GM19240 (cell line): ENCODE results near the gene CST7.
"Not testable (repeated sequence)": the region's sequence is repeated elsewhere in the genome, so short reads cannot be mapped to it uniquely, and the experiment has no call there.

Source experiments
- DNase-seq: peaks from one replicate; pipeline ENCODE4 v3.0.0; 2011; ENCODE audit warnings: low spot score; ENCODE audit not compliant: insufficient read length

The CST7 gene, protein sequence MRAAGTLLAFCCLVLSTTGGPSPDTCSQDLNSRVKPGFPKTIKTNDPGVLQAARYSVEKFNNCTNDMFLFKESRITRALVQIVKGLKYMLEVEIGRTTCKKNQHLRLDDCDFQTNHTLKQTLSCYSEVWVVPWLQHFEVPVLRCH

DNA sequence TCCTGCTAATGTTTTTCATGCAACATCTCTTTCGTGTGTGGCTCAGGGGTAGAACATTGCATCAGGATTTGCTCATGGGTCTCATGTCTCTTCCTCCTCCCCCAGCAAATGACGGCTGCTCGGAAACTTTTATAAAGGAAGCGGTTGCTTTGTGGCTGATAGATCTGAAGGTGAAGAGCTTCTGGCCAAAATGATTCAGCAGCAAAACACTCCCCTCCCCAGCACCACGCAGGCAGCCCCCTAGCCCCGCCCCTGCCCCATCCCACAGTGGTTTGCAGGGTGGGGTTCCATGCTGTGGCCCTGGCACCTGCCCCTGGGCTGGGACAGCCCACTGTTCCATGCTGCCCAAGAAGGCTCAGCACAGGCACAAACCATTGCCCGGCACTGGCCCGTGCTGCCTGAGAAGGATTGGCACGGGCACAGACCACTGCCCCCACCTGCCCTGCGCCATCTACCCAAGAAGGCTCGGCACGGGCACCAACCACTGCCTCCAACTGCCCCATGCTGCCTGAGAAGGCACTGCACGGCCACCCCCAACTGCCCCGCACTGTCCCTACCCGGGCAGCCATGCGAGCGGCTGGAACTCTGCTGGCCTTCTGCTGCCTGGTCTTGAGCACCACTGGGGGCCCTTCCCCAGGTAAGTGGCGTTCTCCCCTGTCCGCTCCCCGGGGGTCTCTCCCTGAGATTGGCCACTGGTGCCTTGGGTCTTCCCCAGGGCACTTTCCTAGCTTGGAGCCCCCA lies at the start of gene CST7:
TSS of gene CST7 (plus strand) at position 331 of the 741 bp plus-strand sequence. CDS start at position 568, 237 bp downstream.
- no peak for DNase-seq

DNA sequence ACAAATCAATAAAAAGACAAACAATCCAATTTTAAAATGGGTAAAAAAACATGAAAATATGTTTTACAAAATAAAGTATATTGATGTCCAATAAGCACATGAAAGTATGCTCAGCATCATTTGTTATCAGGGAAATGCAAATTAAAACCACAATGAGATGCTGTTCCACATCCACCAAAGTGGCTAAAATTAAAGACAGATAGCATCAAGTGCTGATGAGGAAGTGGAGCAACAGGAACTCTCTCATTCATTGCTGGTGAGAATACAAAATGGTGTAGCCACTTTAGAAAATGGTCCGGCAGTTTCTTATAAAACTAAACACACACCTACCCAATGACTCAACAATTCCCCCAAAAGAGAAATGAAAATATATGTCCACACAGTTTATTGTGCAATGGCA lies 42.3 kb upstream of the CST7 start:
- no peak for DNase-seq

DNA sequence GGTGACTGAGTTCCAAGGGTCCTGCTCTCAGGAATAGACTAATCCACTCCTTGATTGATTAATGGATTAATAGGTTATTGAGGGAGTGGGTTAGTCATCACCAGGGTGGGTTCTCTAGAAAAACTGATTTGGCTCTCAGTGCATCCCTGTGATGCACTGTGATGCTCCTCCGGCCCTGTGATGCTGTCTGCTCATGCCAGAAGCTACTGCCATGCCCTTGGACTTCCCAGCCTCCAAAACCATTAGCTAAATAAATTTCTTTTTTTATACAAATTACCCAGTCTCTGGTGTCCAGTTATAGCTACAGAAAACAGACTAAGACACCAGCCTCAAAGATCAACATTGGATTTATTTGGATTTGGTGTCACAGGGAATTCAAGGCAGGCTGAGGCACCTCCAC lies 40.4 kb upstream of the CST7 start:
- DNase-seq, result no peak

DNA sequence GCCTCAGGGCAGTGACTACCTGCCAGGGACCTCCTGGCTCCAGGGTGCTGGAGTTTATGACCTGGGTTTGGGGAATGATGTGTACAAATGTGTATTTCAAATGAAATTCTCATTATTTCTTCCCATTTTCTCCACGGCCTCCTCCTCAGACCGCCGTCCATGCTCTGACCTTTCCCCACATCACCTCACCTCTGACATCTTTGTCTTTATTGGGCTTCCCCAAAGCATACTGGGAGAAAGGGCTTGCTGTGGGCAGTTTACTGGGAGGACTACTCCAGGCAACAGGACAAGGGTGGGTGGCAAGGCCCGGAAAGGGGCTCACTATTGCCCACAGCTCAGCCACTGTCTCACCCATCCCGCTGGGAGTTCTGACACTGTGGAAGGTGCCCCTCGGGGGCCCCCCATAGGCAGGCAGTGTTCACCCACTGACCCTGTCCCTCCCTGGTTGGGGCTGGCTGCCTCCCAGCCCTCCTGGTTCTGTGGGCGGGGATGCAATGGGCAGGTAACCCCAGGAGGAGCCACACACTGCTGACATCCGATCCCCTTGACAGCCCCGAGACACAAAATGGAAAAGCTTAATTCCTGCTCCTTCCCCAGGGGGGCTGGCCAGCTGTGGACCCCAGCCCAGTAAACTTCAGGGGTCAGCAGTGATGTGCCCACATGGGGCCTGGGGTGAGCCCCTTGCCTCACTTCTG lies 39.8 kb upstream of the CST7 start:
- DNase-seq, result no peak

DNA sequence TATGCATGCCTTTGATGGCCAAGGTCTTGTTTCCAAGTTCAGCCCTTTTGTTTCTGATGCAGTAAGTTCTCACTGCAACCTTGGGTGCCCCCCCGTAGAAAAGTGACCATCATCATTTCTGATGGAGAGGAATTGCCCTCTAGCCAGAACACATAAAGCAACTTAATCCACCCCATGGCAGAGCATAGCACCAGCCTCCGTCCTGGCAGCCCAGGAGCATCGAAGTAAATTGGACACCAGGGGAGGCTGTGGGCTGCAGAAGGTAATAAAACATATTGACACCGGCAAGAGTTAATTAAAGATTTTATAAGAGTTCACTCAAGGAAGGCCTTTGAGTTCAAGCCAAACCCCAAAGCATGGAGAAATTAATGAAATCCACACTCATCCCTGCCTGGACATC lies 39.2 kb upstream of the CST7 start:
- no peak for DNase-seq

DNA sequence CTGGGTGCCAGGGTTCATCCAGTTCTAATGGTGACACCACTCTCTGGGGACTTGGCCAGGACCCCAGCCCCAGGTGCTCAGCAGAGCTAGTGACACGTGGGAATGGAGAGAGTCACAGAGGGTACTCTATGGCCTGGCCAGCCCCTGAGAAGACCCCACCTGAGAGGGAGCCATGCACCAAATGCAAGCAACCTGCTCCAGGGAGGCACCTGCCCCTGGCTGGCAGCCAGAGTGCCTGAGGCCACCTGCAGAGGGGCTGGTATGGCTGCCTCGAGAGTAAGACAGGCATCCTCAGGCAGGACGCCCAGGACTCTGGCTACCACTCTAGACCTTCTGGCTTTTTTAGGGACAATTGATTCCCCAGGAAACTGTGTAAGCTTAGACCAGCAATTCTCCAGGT lies 38.6 kb upstream of the CST7 start:
- DNase-seq, result no peak

DNA sequence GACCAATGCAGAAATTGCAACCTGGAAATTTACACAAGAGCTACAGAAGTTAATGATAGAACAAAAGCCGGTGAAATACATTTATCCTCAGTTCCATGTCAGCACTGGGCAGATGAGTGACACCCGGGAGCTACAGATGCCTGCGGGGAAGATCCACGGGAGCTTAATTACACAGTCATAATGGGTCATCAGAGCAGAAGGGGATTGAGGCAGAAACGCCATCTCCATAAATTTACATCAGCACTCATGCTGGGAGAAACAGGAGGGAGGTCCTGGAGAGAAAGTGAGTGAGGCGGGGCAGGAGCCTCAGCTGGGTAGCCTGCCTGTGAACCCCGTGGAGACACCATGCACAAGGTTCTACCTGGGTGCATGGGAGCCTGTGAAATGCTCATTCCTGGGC lies 37.6 kb upstream of the CST7 start:
- DNase-seq, result no peak

DNA sequence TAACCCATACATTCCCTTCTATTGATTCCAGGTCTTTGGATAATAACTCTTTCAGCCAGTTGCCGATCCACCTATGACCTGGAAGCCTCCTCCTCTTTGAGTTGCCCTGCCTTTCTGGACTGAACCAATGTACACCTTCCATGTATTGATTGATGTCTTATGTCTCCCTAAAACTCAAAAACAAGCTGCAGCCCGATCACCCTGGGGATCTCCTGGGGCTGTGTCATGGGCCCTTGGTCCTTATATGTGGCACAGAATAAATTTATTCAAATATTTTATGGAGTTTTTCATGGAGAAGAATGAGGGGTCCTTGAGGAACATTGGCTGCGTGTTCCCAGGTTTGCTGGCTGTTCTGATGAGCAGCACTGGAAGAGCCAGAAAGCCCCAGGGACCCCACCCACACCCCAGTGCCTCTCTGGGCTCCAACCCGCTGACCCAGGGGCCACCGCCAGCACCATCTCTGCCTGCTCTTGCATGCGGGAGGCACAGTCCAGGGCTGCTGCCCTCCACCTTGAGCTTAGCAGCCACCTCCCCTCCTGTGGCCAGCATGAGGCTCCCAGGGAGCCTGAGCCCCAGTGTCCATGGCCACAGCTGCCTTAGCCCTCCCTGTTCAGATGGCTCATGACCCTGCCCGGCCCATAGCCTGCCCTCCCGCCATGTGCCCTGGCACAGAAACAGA lies 36.5 kb upstream of the CST7 start:
- no peak for DNase-seq

DNA sequence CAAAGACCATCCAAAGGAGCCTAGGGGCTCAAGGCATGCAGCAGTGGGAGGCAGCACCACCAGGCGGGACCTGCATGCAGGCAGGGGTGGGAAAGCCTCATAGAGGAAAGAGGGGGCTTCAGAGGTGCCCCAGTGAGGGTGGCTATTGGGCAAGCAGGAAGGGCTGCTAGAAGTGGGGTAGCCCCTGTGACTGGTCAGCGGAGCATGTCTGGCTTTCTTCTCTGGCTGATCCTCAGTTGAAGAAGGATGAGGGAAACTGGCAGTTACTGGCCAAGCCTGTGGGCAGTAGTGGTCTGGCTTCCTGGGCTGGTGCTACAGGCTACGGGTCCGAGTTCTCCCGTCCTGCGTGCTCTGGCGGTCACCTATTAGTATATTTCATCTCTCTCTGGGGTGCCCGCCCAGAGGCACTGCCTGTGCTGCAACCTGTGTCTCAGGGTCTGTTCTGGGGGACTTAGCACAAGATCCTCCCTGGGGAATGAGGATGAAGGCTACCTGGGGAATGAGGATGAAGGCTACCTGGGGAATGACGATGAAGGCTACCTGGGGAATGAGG lies 35.9 kb upstream of the CST7 start:
- DNase-seq, result no peak

DNA sequence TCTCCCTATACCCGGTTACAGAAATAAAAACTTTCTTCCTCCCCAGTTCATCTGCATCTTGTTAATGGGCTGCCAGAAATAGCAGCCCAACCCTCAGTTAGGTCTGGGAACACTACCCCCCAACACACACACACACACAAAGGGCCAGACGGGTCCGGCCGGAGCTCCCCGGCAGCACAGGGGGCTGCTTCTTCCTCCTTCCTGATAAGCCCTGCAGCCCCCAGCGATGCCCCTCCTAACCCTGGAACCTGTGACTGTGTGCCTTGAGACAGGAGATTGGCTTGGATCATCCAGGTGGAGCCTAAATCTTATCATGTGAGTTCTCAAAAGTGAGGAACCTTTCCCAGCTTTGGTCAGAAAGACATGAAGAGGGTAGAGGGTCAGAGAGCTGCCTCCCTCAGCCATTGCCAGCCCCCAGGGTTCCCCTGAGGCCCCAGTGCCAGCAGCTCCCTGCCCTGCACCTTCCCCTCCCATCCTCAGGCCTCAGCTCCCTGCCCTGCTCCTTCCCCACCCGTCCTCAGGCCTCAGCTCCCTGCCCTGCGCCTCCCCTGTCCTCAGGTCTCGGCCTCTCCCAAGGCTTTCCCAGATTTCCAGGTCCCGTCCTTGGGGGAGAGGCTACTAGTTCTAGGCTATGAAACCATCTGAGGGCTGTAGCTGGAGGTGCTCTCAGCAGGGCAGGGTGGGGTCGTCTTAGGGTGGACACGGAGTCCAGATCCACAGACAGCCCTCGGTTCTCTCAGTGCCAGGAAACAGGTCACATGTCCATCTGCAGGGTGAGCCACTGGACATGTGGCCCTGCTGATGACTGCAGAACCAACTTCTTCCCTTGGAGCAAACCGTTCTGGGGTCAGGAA lies 34.5 kb upstream of the CST7 start:
- DNase-seq, result no peak

DNA sequence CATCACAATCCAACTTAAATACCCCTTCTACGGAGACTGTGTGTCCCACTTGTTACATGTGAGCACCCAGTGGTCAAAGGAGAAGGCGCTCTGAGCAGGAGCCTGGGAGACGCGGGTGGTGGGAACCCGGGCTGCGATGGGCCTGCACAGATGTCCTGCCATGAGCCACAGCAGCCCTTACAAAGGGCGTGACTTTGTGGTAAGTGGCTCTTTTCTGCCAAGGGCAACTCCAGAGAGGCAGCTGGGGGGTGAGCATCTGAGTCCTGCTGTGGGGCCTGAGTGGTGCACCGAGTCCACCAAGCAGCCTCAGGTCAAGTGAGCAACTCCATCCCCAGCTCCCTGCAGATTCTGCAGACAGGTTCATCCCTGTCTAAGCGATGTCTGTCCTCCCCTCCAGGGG lies 33.6 kb upstream of the CST7 start:
- DNase-seq, result no peak

DNA sequence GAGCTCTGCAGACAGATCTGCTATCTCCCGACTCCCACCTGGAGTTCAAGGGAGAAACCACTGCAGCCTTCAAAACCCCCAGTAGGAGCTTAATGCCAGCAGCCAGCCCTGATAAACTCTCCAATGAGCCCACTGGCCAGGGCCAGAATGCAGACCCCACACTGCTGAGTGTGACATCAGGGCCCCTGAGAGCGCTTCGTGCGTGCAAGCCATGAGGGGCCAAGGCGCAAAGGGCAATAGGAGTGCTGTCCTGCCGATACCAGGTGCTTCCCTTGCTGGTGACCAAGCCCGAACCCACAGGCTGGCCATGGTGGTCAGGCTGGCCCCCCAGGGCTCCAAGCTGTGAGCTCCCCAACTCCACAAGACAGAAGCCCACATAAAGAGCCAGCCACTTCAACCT lies 33.2 kb upstream of the CST7 start:
- no peak for DNase-seq

DNA sequence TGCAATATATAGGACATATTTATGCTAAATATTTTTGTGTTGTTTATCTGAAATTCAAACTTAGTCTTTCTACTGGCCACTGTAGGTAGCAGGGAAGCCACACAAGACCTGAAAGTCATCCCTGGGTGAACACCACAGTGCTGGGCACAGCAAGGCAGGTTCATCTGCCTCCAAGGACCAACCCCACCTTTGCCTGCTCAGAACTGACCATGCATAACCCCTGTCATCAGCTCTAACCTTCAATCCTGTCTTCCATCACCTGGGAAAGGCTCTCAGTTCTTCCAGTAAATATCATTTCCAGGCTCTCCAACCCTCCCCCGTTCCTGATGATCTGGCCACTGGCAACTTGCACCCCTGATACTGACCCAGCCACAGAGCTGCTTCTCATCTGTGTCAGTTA lies 32.7 kb upstream of the CST7 start:
- DNase-seq, result no peak

DNA sequence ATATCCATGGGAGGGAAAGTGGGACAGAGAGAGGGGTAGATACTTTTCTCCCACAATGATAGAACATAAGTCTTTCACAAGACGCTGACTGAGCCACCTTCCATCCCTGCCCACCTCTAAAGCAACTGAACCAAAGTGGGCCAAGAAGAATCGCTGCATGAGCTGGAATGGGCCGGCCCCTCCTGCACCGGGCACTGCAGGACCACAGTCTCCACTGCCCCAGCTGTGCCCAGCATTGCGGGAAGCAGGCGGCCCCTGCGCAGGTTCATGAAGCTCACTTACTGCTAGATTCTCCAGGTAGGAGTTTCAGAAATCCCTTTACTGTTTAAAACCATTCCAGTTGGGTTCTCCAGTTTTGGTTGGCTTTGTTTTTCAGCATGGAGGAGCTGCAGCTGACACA lies 32.0 kb upstream of the CST7 start:
- DNase-seq, result no peak

DNA sequence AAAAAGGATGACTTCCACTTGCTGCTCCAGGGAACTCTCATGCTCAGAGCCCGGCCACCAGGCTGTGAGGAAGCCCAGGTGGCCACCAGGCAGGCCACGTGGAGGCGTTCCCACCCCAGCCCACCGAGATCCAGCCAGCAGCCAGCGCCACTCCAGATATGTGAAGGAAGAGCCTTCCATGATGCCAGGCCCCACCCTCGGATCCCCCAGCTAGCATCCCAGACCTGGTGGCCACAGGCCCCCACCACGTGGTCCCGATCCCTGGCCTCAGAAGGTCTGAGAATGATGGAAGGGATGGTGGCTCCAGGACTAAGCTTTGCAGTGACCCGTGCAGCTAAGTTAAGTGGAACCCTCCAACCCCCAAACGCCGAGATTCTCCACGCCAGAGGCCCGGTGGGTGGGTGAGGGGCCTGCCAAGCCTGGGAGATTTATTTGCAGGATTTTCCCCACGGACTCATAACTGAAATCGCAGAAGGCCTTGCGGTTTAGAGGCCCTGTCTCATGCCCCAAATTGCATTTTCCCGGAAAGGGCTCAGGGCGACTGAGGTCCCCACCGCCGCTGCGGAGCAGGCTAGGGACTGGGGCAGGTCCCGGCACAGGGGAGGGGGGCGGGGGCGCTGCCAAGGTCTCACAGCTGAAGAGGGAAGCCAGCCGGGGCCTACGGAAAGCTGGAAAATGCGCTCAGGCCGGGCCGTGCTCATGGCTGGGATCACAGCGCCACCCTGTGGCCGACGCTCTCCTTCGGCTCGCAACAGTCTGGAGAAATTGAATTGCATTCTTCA lies 31.1 kb upstream of the CST7 start:
- peak; percentile 55 for DNase-seq

DNA sequence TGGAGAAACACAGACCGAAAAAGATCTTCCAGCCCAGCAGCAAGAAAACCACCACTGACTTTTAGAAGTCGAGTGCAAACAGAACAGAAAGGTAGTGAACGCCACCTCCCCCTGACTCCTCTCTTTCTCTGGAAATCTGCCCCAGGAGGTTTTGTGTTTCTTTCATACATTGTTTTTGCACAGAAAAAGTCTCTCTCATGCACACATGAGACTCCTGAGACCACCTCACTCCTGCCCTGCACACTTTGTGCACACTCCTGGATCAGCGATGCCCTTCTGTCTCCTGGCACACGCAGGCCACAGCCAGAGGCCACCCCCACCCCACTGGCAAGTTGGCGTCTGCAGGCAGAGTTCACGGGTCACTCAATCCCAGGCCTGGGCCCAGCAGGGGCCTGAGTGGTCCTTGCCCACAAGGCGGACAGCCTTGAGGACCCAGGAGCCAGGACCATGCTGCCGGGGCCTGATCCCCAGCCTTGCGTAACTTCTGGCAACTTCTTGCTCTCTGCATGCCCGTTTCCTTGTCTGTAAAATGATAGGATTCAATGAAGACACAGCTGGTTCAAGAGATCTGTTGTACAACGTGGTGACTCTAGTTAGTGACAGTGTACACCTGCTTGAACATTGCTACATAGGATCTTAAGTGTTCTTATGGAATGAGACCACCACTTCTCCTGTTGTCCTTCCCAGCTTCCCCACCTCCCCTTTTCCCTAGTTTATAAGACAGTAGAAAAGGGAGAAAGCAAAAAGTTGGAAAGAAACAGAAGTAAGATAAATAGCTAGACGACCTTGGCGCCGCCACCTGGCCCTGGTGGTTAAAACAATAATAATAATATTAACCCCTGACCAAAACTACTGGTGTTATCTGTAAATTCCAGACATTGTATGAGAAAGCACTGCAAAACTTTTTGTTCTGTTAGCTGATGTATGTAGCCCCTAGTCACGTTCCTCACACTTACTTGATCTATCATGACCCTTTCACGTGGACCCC lies 30.2 kb upstream of the CST7 start:
- no peak for DNase-seq

DNA sequence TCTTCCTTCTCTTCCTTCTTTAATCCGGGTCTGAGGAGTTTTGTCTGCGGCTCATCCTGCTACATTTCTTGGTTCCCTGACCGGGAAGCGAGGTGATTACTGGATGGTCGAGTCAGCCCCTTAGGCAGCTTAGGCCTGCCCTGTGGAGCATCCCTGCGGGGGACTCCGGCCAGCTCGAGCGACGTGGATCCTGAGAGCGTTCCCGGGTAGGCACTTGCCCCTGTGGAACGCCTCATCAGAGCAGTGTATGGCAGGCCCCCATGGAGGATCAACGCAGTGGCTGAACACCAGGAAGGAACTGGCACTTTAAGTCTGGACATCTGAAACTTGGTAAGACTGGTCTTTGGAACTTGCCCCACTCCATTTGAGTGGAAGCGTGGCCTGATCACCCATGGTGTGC lies 29.4 kb upstream of the CST7 start:
- DNase-seq, result not testable (repeated sequence)

DNA sequence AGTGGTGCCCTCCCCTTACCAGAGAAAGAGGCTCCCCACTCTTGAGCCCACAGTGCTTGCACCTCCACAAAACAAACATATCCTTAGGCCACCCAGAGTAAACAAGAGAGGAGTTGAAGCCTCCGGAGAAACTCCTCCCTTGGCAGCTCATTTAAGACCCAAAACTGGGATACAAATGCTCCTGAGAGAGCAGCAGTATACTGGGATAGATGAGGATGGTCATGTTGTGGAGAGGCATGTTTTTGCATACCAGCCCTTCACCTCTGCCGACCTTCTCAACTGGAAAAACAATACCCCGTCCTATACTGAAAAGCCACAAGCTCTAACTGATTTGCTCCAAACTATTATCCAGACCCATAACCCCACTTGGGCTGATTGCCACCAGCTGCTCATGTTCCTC lies 28.4 kb upstream of the CST7 start:
- DNase-seq, result not testable (repeated sequence)

DNA sequence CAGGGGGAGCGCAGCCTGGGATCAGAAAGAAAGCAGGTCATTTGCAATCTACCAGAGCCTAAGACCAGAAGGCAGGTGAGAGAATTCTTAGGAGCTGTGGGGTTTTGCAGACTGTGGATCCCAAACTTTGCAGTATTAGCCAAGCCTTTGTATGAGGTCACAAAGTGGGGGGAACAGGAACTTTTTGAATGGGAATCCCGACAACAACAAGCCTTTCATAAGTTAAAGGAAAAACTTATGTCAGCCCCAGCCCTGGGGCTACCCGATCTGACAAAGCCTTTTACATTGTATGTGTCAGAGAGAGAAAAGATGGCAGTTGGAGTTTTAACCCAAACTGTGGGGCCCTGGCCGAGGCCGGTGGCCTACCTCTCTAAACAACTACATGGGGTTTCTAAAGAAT lies 19.8 kb upstream of the CST7 start:
- DNase-seq, result not testable (repeated sequence)
